GM19099 (cell line): ENCODE results near the gene VWC2.

Source experiments
- POLR2A ChIP-seq: IDR thresholded peaks from 3 replicates; pipeline ENCODE4 v1.6.1; 2011; ENCODE audit warnings: low read depth; ENCODE audit not compliant: insufficient read length; ENCODE audit errors: extremely low read depth

The VWC2 gene

DNA sequence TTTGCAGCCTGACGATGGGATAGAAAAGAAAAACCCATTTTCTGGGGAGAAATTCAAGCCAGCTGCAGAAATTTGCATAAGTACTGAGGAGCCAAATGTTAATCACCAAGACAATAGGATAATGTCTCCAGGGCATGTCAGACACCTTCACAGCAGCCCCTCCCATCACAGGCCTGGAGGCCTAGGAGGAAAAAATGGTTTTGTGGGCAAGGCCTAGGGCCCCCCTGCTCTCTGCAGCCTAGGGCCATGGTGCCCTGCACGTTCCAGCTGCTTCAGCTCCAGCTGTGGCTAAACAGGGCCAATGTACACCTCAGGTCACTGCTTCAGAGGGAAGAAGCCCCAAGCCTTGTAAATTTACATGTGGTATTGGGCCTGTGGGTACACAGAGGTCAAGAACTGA is 158.2 kb downstream of the VWC2 start:
- TF ChIP-seq POLR2A: no peak

DNA sequence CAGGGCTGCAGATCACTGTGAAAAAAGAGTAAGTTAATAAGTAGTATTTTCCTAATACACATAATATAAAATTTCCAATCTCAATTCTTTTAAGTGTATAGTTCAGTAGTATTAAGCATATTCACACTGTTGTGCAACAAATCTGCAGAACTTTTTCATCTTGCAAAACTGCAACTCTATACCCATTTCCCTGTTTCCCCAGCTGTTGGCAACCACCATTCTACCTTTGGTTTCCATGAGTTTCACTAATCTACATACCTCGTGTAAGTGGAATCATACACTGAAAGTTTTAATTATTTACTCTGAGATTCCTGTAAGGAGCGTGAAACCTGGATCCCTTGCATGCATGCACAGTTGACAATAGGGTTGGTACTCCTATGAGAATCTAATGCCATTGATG is 164.2 kb downstream of the VWC2 start:
- no peak for TF ChIP-seq POLR2A
